KMS-11 (cell line): ENCODE measurements around the gene TTLL6.

ENCODE experiments used
- H2AFZ ChIP-seq: fragments of 200-600 bp; sonication (generic); 2 replicates; pipeline ENCODE4 v1.6.1; 2016; ENCODE audit warnings: antibody characterized with exemption, mixed run types, low read depth
- H3K27ac ChIP-seq: fragments of 200-600 bp; sonication (generic); 2 replicates; pipeline ENCODE4 v1.6.1; 2016; ENCODE audit warnings: mild to moderate bottlenecking, mixed run types
- H3K27me3 ChIP-seq: fragments of 200-600 bp; sonication (generic); 2 replicates; pipeline ENCODE4 v1.6.1; 2017; ENCODE audit warnings: mild to moderate bottlenecking, low read depth, mixed run types, moderate library complexity; ENCODE audit not compliant: insufficient read depth
- H3K36me3 ChIP-seq: fragments of 200-600 bp; sonication (generic); 2 replicates; pipeline ENCODE4 v1.6.1; 2017; ENCODE audit warnings: mild to moderate bottlenecking, mixed run types; ENCODE audit not compliant: insufficient read depth
- H3K4me1 ChIP-seq: fragments of 200-600 bp; sonication (generic); 2 replicates; pipeline ENCODE4 v1.6.1; 2016; ENCODE audit warnings: mild to moderate bottlenecking, low read depth, mixed run types; ENCODE audit not compliant: poor library complexity, severe bottlenecking
- H3K4me2 ChIP-seq: fragments of 200-600 bp; sonication (generic); 2 replicates; pipeline ENCODE4 v1.7.0; 2016; ENCODE audit warnings: mild to moderate bottlenecking, mixed run types
- H3K4me3 ChIP-seq: fragments of 200-600 bp; sonication (generic); IDR thresholded peaks from 2 replicates; pipeline ENCODE4 v1.6.1; 2017; ENCODE audit warnings: low read depth, low read length, mixed read lengths; ENCODE audit not compliant: insufficient read depth
- H3K79me2 ChIP-seq: fragments of 200-600 bp; sonication (generic); 2 replicates; pipeline ENCODE4 v1.6.1; 2016; ENCODE audit warnings: low read depth, mixed run types; ENCODE audit not compliant: insufficient read depth
- H3K9ac ChIP-seq: fragments of 200-600 bp; sonication (generic); 2 replicates; pipeline ENCODE4 v1.6.1; 2016; ENCODE audit warnings: mild to moderate bottlenecking, mixed run types
- H4K20me1 ChIP-seq: fragments of 200-600 bp; sonication (generic); 2 replicates; pipeline ENCODE4 v1.6.1; 2016; ENCODE audit warnings: mild to moderate bottlenecking, mixed run types; ENCODE audit not compliant: insufficient read depth
- TF ChIP-seq, protein P1 (sequence below): fragments of 200-600 bp; sonication (generic); conservative IDR thresholded peaks from 2 replicates; pipeline ENCODE4 v1.6.1; 2017; ENCODE audit warnings: low read depth, mild to moderate bottlenecking, antibody characterized with exemption, low read length, moderate library complexity, mixed read lengths

Gene TTLL6

DNA sequence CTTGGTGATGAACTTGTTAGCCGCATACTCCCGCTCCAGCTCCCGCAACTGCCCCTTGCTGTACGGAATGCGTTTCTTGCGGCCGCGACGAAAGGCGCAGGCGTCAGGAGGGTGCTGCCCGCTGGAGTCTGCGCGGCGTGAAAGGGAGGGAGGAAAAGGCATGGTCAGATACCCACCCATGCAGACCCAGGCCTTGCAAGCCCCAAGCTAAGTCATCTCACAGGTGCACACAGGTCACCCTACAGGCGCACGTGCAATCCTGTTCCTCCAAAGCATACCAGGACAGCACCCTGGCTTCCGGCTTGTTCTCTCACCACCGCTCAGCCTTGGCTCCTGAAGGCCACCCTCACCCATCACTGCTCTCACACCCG lies 90.1 kb downstream of the TTLL6 start:
- Histone ChIP-seq H4K20me1 (no peaks in the 10 kb centered on the region; the same call in 1 of the 2 replicates), H3K4me3 (no peak overlapping the region), H2AFZ (no peak overlapping the region), H3K27me3 (peaks cover 8% of the 10 kb centered on the region; the same call in 1 of the 2 replicates), H3K79me2 (no peaks in the 10 kb centered on the region), H3K4me1 (peaks cover 6% of the 10 kb centered on the region), H3K4me2 (no peak overlapping the region), H3K27ac (no peak overlapping the region), H3K9ac (no peak overlapping the region), H3K36me3 (no peaks in the 10 kb centered on the region)
- TF ChIP-seq, protein P1, sequence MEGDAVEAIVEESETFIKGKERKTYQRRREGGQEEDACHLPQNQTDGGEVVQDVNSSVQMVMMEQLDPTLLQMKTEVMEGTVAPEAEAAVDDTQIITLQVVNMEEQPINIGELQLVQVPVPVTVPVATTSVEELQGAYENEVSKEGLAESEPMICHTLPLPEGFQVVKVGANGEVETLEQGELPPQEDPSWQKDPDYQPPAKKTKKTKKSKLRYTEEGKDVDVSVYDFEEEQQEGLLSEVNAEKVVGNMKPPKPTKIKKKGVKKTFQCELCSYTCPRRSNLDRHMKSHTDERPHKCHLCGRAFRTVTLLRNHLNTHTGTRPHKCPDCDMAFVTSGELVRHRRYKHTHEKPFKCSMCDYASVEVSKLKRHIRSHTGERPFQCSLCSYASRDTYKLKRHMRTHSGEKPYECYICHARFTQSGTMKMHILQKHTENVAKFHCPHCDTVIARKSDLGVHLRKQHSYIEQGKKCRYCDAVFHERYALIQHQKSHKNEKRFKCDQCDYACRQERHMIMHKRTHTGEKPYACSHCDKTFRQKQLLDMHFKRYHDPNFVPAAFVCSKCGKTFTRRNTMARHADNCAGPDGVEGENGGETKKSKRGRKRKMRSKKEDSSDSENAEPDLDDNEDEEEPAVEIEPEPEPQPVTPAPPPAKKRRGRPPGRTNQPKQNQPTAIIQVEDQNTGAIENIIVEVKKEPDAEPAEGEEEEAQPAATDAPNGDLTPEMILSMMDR: no peak

DNA sequence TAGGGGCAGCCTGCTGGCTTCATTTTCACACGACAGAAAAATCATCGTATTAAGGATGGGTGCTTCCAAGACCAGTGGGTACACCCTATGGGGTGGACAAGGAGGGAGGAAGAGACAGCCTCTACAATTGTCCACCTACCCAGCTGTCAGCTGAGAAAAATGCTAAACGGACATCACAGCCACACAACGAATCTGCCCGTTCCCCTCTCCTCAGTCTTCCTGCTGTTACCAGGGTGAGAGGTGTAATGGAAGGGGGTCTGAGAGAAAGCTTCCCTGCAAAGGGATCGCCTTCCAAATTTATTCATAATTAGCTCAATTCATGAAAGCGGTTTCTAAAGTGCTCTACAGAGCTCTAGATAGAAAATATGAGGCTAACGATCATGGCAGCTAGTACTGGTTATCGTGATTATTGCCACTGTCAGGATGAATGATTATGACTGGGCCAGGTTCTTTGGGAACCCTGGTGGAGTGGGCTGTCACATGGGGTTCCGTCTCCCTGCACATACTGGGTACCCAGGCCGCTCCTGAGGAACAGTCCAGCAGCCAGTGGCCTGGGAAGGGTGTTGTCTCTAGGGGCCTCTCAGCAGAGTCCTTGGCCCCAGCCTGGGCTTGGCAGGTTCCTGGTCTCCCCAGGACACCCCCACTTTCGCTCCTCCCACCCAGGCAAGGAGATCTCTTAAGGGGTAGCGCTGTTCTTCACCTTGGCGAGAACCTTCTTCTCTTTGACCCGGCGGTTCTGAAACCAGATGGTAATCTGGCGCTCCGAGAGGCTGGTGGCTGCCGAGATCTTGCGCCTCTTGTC lies 90.7 kb downstream of the TTLL6 start:
- TF ChIP-seq, protein P1: no peak
- Histone ChIP-seq H3K79me2 (no peaks in the 10 kb centered on the region), H3K9ac (no peak overlapping the region), H3K36me3 (no peaks in the 10 kb centered on the region), H3K27me3 (peaks cover 8% of the 10 kb centered on the region; the same call in 1 of the 2 replicates), H2AFZ (no peak overlapping the region), H3K27ac (no peak overlapping the region), H4K20me1 (no peaks in the 10 kb centered on the region; the same call in 1 of the 2 replicates), H3K4me1 (peaks cover 11% of the 10 kb centered on the region), H3K4me3 (no peak overlapping the region), H3K4me2 (no peak overlapping the region)

DNA sequence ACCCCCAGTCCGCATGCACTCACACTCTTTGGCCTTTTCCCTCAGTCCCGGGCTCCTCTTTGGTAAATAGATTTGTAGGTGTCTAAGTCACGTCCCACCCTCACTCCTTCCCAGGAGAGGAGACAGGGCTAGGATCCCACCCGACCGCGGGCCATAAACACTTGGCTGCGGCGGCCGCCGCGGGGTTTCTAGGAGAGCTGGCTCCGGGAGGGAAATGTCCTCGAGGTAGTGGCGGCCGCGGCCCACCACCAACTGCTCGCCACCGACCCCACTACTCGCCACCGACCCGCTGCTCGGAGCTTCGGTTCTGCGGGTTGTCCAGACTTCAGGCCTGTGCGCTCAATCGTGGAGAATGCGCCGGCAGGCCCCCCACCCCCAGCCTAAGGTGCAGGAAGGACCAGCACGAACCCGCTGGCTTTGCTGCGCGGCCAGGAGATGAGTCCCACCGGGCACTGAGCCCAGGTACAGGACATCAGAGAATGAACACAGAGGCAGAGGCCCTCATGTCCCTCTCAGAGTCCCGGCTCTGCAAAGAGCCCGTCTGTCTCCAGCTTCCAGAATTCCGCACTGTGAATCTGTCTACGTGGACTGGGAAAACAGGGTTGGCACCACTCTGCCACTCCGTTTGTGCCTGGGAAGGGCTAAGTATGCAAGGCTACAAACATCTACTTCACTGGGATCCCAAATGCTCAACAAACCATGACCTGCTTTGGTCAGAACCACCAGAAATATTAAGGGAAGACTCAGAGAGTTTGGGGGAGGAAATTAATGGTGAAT lies 91.6 kb downstream of the TTLL6 start:
- 0 out of 2 replicates have a peak overlapping the region, but pooled peaks have one; percentile 19 for H2AFZ ChIP-seq
- no peaks in the 10 kb centered on the region for H3K79me2 ChIP-seq
- H3K27ac ChIP-seq: no peak overlapping the region
- H3K36me3 ChIP-seq: no peaks in the 10 kb centered on the region
- no peak overlapping the region for H3K4me2 ChIP-seq
- H3K4me3 ChIP-seq: no peak overlapping the region
- peaks cover 20% of the 10 kb centered on the region for H3K4me1 ChIP-seq
- H4K20me1 ChIP-seq: no peaks in the 10 kb centered on the region; the same call in 1 of the 2 replicates
- TF ChIP-seq, protein P1: no peak
- no peak overlapping the region for H3K9ac ChIP-seq
- peaks cover 8% of the 10 kb centered on the region; the same call in 1 of the 2 replicates for H3K27me3 ChIP-seq

DNA sequence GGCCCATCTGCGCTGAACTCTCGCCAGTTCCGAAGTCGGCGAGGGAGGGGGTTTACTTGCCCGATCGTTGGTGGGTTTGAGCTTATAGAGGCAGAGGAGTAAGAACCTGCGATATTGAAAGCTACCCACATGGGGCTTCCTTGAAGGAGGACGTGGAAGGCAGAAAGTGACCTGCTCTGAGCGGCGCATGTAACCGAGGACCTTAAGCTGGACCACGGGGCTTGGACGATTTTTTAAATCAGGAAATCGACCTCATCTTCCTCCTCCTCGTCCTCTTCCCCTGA lies 92.1 kb downstream of the TTLL6 start:
- TF ChIP-seq, protein P1: no peak
- no peak overlapping the region for H3K27ac ChIP-seq
- peaks cover 8% of the 10 kb centered on the region; the same call in 1 of the 2 replicates for H3K27me3 ChIP-seq
- no peaks in the 10 kb centered on the region; the same call in 1 of the 2 replicates for H4K20me1 ChIP-seq
- no peak overlapping the region for H3K4me3 ChIP-seq
- H3K9ac ChIP-seq: no peak overlapping the region
- no peak overlapping the region for H3K4me2 ChIP-seq
- H3K36me3 ChIP-seq: no peaks in the 10 kb centered on the region
- H3K79me2 ChIP-seq: no peaks in the 10 kb centered on the region
- H3K4me1 ChIP-seq: peaks cover 25% of the 10 kb centered on the region
- peak overlapping the region; percentile 19; the same call in 1 of the 2 replicates for H2AFZ ChIP-seq
